GM21723 (cell line): ENCODE measurements around the gene APEX2.
"Not testable (repeated sequence)": the region's sequence is repeated elsewhere in the genome, so short reads cannot be mapped to it uniquely, and the experiment has no call there.

Source experiments
- ATAC-seq: cut with Tn5 transposase; IDR thresholded peaks from one replicate; pipeline ENCODE4 v1.9.1; 2021; ENCODE audit warnings: mild to moderate bottlenecking, moderate library complexity; ENCODE audit not compliant: unreplicated experiment

The APEX2 gene

DNA sequence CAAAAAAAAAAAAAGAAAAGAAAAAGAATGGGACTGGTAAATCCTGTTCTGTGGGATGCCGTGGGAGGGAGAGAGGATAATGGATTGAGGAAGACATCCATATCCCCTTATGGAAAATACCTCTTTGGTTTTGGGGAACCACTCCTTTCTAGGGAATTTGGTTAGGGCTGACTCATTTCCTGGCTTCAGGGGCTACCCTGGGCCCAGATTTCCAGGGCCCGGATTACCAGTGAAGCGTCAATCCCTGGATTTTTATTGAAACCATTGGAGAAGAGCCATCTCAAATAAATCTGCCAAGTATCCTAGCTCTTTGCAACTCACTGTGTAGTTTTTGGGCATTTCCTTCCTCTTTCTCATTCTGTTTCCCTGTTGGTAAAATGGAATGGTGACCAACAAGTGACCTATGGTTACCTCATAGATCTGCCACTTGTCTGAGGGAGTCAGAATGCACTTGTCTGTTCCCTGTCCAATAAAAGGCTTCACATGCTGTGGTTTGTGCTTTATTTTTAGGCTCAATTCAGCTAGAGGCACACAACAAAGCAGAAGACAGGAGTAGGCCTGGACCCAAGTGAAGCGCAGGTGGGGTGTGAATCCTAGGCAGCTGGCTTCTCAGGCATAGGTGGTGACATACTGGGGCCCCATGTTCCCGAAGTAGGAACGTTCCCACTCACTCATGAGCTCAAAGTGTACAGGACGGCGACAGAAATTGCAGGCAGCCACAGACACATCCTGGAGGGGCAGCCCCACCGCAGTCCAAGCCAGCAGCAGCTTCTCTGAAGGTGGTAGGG is 8.6 kb downstream of the APEX2 start:
- no peak for ATAC-seq

DNA sequence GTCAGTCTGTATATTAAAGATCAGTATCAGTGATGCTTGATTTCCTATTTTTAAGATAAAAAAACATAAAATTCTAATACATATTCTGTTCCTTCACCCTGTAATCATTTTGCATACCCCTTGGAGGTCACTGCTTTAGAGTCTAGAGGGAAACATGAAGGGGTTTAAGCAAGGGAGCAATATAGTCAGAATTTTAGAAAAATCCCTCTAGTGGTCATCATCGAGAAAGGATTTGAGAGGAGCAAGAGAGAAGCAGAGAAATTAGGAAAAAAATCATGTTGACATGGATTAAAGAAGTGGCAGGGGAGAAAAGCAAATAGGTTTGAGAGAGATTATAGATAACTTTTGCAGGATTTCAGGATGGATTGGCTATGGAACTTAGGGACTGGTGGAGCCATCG is 11.1 kb downstream of the APEX2 start:
- no peak for ATAC-seq

DNA sequence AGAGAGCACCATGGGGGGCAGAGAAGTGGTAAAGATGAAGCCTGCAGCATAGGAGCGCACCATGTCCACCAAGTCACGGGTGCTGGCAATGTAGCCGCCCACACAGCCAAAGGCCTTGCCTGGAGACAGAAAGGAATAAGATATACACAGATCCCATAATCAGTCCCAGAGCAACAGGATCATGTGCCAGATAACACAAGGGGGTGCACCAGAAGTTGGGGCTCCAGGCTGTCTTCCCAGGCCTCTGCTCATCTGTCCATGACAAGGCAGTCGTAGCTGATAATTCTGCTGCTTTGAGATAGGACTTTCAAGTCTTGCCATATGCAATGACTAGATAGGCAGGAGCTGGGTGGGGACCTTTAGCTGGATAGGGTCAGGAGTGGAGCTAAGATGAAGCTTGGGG is 14.7 kb downstream of the APEX2 start:
- no peak for ATAC-seq

DNA sequence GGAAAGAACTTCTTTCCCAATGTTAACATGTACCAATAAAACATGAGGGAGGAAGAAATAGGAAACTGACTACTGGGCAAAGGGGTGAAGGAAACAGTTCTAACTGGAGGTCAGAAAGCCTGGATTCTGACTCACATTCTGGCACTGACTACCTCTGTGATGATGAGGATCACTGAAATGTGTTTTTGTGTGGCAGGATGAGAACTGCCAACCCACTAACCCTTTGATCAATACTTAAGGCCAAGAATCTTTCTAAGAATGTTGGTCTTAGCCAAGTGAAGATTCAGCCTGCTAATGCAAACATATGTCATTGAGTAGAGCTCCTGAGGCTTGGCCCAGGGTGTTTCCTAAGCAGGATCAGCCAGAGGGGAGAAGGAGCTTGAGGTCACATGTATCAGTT is 26.0 kb downstream of the APEX2 start:
- ATAC-seq = no peak

DNA sequence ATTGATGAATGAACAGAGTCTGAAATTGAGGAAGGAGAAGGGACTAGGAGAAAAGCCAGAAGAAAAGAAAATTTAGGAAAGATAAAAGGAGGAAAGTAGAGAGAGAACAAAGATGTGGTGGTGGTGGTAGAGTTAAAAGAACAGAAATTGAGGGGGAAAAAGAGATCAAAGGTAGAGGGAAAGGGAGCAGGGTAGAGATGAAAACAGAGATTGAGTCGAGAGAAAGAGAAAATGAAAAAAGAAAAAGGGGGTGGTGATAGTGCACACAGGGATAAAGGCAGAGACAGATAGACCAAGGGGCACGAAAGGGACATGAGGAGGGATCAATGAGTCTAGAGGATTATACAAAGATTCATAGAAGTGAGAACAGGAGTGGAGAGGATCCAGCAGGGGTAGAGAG is 26.7 kb downstream of the APEX2 start:
- no peak for ATAC-seq

DNA sequence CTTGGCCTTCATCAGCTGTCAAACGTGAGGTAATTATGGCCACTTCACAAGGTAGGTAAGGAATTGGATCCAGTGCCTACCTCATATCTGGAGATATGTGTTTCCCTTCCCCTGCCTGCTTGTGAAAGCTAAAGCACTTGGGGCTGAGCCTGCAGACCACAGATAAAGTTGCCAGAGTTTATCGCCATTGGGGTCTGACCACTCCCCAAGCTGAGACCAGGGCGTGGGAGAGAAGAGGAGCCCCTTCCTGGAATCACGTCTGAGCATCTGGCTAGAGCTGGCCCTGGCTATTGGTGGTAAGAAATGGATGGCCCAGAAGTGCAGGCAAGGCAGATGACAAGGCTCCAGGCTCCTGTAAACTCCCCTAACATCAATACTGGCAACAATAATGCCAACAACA is 27.9 kb downstream of the APEX2 start:
- ATAC-seq = no peak

DNA sequence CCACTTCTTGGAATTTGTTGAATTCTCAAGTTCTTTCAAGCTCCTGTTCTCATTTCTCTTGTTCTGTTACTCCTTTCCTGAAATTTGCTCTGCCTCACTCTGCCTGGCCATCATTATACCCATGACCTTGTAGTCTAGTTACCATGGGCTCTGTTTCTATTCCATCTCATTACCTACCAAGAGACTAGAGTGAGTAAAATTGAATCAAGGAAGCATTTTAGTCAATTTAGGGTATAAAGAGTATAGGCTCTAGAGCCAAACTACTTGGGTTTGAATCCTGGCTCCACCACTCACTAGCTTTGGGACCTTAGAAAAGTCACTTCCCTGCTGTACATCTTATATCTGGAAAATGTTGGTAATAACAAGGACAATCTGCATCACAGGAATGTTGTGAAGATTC is 28.4 kb downstream of the APEX2 start:
- ATAC-seq = no peak

DNA sequence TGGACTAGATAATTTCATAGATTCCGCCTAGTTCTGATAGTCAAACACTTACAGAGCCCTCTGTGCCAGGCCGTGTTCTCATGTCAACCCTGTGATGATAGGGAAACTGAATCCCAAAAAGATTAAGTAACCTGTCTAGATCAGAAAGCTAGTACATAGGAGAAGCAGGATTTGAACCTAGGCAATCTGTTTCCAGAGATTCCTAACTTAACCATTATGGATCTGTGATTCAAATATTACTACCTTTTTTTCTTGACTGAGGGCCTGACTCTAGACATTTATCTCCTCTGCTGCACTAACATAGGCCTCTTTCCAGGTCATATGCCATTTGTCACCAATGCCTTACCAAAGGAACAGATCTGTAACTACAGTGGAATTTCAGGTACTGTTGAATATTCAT is 29.1 kb downstream of the APEX2 start:
- no peak for ATAC-seq

DNA sequence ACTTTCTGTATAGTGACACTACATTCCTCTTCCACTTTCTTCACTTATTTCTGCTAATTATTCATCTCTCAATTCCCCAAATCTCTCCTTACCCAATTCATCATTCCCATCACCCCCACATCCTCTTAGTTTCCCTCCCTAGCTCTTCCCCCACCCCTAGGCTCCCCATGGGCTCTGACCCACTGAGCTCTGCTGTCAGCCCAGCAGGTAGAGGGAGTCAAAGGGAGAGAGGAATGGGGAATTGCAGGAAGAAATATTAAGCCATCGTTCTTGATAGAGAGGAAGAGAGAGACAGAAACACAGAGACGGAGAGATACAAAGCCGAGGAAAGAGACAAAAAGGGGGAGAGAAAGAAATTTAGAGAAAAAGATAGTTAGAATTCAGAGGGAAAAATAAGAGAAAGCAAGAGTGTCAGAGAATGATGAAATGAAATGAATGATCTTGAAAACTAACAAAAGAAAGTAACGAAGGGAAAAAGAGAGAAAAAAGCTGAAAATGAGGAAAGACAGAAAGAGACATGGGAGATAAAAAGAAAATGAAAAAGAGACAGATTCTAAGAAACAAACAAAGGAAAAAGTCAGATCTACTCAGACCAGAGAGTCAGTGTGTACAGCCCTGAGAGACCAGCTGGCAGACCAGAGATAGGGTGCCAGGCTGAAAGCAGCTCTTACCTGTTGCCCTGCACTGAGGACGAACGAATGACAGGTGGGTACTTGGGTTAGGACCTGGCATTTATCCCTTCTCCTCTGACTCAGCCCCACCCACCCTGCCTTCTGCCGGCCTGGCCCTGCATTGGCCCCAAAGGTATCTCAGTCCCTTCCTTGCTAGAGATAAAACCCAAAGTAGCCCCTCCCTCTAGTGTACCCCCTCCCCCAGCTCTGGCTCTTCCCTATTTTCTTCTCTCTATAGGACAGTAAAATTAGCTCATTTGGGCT is 30.4 kb downstream of the APEX2 start, which contains the start of gene ALAS2:
TSS of gene ALAS2 (minus strand) at position 707 of the 935 bp plus-strand sequence. CDS start 4,977 bp downstream, outside the sequence.
- no peak for ATAC-seq

DNA sequence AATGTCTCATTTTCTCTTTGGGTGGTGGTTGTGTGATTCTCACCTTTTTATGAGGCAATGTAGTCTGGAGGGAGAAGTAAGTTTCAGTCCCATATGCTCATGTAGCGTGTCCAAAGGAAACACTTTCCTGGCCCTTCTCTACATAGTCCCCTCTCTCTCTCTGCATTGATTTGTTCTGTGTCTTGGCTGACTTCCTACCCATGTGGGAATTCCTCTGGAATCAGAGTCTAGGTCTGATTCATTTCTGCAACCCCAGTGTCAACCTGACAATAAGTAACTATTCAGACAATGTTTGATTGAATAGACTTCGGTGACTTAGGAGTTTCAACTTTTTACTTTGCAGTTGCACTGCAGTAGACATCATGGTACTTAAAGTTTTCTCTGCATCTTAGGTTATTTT is 33.3 kb downstream of the APEX2 start:
- ATAC-seq = no peak

DNA sequence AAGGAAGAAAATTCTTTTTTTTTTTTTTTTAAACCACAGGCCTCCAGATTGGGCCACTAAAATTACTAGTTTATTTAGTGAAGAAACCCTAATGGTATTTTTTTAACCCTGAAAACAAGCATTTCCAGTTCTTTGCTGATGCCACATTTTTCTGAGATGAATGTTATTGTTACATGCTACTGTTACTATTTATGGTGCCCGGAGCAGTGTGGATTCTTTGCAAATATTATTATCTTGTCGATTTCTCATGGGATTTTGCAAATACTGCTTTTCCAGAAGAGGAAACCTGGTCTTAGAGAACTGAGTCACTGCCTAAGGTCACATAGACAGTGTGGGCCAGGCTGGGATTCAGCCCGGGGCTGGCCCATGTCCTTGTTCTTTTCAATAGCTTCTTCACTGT is 39.3 kb downstream of the APEX2 start:
- ATAC-seq = no peak

DNA sequence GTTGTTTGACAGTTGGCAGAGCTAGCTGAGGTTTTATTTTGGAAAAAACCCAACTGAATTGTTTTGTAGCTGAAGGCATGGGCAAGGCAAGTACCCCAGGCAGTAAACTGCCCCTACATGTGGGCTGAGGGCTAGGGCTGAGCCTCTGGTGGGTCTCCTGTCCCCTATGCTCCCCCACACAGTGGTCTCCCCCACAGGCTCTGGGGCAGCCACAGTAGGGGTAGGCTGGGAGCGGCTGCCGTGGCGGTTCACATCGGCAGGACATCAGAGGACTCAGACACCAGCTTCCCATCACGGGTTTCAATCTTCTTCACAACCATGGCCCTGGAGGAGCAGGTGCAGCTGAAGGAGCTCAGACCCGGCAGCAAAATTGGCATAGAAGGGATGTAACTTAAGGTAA is 41.4 kb downstream of the APEX2 start:
- no peak for ATAC-seq

DNA sequence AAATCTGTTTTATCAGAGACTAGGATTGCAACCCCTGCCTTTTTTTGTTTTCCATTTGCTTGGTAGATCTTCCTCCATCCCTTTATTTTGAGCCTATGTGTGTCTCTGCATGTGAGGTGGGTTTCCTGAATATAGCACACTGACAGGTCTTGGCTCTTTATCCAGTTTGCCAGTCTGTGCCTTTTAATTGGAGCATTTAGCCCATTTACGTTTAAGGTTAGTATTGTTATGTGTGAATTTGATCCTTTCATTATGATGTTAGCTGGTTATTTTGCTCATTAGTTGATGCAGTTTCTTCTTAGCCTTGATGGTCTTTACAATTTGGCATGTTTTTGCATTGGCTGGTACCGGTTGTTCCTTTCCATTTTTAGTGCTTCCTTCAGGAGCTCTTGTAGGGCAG is 50.4 kb downstream of the APEX2 start:
- not testable (repeated sequence) for ATAC-seq

DNA sequence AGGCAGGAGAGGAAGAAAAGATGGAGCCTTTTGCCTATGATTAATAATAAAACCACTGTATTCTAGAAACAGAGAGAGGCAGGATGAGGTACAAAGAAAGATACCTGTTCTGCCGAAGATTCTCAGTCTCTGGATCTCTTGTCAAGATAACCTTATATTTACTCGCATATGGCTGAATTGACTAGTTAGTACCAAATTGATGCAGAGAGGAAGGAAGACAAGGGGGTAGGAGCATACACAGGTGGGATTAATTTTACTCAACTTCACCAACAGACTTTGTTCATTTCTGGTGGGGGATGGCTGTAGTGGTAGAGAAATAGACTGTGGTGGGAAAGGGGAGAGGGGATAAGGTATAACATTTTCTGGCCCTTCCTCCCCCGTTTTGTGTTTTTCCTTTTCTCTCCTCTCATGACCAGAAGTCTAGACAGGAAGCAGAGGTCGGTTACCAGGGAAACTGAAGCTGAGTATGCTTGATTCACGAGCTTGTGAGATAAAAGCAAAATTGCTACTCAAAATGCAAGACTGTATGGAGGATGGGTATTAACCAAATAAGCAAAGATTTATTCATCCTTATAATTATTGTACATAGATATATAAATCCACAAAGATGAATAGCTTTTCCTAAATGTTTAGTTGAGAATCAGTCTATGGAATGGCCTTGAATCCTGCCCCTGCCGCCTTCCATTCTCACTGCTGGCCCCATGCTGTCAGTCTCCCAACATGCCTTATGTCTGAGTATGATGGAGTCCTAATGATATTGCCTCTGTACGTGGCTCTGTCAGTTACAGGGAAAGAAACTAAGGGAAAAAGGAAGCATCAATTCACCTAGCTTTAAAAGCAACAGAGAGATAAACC is 56.9 kb downstream of the APEX2 start:
- ATAC-seq = no peak

DNA sequence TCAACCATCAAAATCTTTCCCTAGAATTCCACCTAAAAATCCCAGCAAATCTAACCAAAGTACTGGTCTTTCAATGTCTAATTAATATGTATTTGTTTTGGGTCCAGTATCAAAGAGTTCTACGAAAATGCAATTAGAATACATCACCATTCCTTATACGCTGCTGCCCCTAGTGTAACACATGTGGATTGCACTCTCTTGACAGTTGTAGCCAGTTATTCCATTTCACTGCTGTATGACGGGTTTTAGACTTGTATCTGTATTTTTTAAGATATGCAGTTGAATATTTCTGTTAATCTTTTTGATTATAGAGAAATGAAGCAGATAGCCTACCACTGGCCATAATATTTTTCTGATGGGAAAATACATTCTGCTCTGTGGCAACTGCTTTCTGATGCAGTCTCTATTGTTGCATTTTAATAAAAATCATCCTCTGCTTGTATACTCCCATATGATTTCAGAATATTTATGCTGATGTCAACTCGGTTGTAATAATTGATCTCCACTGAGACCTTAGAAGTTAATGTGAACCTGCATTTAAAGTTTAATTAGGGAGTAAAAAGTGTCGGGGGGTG is 57.6 kb downstream of the APEX2 start:
- no peak for ATAC-seq
